Measurements from ENCODE around the gene KLF6. TPM values are rescaled to one million over a fixed set of nuclear protein-coding genes. Genes with fewer than 3 reads are reported as not detected.

Gene KLF6
- total and polyA plus RNA-seq, 9 of the 15 experiments (the other 6 are each of a cell fraction or from before 2014, with no cell fraction given): 3.2 to 23.9 (median 8.0) TPM

DNA sequence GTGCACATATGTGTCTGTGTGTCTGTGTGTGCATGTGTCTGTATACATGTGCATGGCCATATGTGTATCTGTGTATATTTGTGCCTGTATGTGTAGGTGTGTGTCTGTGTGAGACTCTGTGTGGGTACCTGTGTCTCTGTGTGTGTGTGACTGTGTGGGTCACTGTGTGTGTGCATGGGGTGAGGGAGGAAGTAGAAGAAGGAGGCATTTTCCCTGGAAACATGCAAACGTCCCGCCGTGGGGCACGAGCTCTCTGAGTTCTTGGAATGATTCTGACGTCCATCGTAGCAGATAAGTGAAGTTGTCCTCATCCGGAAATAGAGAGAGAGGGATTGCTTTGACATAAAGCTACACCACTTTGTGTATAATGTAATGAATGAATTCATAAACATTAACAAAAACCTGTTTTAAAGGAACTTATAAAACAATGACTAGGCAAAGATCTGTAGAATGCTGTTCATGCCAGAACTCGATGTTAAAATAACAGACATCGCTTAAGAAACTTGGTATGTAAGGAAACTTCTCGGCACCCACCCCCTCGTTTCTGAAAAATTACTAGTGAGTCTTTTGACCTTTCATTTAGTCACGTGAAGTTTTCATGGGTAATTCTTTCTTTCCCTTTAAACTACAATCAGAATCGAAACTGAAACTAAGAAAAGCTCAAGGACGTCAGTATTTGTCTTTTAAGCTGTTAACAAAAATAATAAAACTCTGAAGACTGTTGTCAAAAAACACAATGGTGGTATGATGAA, 43.6 kb upstream of the KLF6 start (continued):
- TF ChIP-seq TCF3 (CRISPR knock-in tag; IDR thresholded peaks at IDR 0.05) (peak; percentile 20; the same call in 1 of the 2 replicates), SRSF1 (IDR thresholded peaks at IDR 0.05; ENCODE audit: low read depth, low read length) (no peak), ZBTB1 (CRISPR knock-in tag; IDR thresholded peaks at IDR 0.05; ENCODE audit: borderline replicate concordance, low read depth) (no peak), CAMTA2 (CRISPR knock-in tag; conservative IDR thresholded peaks at IDR 0.05) (no peak), MAFG (tag; conservative IDR thresholded peaks at IDR 0.05) (peak; percentile 58), L3MBTL2 (IDR thresholded peaks at IDR 0.05) (peak; percentile 70), ZC3H11A (IDR thresholded peaks at IDR 0.05; ENCODE audit: low read depth, low read length) (no peak), CSDE1 (IDR thresholded peaks at IDR 0.05) (peak in 1 of 2 experiments; percentile 74; a peak in 1 of 4 replicates), ZNF696 (CRISPR knock-in tag; conservative IDR thresholded peaks at IDR 0.05) (no peak), FOXK1 (CRISPR knock-in tag; IDR thresholded peaks at IDR 0.05; ENCODE audit: borderline replicate concordance) (no peak), ETV6 (IDR thresholded peaks at IDR 0.05; ENCODE audit: borderline replicate concordance in 1 of 2, low read depth in 2 of 2, low read length in 1 of 2) (no peak), ETV6 (CRISPR knock-in tag; IDR thresholded peaks at IDR 0.05; ENCODE audit: borderline replicate concordance) (no peak), BRCA1 (IDR thresholded peaks at IDR 0.05) (no peak), BRCA1 (CRISPR knock-in tag; IDR thresholded peaks at IDR 0.05) (no peak), NR1H2 (CRISPR knock-in tag; IDR thresholded peaks at IDR 0.05) (no peak), ZNF408 (CRISPR knock-in tag; IDR thresholded peaks at IDR 0.05; ENCODE audit: low read depth) (no peak), ZNF445 (CRISPR knock-in tag; IDR thresholded peaks at IDR 0.05; ENCODE audit: low read depth) (no peak)
- TF ChIP-seq, protein P1, sequence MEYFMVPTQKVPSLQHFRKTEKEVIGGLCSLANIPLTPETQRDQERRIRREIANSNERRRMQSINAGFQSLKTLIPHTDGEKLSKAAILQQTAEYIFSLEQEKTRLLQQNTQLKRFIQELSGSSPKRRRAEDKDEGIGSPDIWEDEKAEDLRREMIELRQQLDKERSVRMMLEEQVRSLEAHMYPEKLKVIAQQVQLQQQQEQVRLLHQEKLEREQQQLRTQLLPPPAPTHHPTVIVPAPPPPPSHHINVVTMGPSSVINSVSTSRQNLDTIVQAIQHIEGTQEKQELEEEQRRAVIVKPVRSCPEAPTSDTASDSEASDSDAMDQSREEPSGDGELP (CRISPR knock-in tag; IDR thresholded peaks at IDR 0.05; ENCODE audit: borderline replicate concordance): no peak
- TF ChIP-seq, protein P2, sequence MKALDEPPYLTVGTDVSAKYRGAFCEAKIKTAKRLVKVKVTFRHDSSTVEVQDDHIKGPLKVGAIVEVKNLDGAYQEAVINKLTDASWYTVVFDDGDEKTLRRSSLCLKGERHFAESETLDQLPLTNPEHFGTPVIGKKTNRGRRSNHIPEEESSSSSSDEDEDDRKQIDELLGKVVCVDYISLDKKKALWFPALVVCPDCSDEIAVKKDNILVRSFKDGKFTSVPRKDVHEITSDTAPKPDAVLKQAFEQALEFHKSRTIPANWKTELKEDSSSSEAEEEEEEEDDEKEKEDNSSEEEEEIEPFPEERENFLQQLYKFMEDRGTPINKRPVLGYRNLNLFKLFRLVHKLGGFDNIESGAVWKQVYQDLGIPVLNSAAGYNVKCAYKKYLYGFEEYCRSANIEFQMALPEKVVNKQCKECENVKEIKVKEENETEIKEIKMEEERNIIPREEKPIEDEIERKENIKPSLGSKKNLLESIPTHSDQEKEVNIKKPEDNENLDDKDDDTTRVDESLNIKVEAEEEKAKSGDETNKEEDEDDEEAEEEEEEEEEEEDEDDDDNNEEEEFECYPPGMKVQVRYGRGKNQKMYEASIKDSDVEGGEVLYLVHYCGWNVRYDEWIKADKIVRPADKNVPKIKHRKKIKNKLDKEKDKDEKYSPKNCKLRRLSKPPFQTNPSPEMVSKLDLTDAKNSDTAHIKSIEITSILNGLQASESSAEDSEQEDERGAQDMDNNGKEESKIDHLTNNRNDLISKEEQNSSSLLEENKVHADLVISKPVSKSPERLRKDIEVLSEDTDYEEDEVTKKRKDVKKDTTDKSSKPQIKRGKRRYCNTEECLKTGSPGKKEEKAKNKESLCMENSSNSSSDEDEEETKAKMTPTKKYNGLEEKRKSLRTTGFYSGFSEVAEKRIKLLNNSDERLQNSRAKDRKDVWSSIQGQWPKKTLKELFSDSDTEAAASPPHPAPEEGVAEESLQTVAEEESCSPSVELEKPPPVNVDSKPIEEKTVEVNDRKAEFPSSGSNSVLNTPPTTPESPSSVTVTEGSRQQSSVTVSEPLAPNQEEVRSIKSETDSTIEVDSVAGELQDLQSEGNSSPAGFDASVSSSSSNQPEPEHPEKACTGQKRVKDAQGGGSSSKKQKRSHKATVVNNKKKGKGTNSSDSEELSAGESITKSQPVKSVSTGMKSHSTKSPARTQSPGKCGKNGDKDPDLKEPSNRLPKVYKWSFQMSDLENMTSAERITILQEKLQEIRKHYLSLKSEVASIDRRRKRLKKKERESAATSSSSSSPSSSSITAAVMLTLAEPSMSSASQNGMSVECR (CRISPR knock-in tag; IDR thresholded peaks at IDR 0.05): no peak
- TF ChIP-seq, protein P3, sequence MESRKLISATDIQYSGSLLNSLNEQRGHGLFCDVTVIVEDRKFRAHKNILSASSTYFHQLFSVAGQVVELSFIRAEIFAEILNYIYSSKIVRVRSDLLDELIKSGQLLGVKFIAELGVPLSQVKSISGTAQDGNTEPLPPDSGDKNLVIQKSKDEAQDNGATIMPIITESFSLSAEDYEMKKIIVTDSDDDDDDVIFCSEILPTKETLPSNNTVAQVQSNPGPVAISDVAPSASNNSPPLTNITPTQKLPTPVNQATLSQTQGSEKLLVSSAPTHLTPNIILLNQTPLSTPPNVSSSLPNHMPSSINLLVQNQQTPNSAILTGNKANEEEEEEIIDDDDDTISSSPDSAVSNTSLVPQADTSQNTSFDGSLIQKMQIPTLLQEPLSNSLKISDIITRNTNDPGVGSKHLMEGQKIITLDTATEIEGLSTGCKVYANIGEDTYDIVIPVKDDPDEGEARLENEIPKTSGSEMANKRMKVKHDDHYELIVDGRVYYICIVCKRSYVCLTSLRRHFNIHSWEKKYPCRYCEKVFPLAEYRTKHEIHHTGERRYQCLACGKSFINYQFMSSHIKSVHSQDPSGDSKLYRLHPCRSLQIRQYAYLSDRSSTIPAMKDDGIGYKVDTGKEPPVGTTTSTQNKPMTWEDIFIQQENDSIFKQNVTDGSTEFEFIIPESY (CRISPR knock-in tag; IDR thresholded peaks at IDR 0.05): no peak

All from K562 (cell line).